Activated T-cell treated with anti-CD3 and anti-CD28 coated beads for 48 hours (primary cell): ENCODE results near the gene FYCO1.

Experiments used
- DNase-seq: peaks from one replicate; pipeline ENCODE4 v3.0.0-alpha.2; 2020; ENCODE audit warnings: low read depth

The FYCO1 gene

GRCh38 chr3:45885979-45886705 is 109.5 kb downstream of the FYCO1 start, which contains the start of gene CCR9:
Gene CCR9, plus strand, starts transcription at chr3:45886543. Its CDS starts 8,391 bp downstream, at chr3:45894934.
- no peak for DNase-seq

DNA sequence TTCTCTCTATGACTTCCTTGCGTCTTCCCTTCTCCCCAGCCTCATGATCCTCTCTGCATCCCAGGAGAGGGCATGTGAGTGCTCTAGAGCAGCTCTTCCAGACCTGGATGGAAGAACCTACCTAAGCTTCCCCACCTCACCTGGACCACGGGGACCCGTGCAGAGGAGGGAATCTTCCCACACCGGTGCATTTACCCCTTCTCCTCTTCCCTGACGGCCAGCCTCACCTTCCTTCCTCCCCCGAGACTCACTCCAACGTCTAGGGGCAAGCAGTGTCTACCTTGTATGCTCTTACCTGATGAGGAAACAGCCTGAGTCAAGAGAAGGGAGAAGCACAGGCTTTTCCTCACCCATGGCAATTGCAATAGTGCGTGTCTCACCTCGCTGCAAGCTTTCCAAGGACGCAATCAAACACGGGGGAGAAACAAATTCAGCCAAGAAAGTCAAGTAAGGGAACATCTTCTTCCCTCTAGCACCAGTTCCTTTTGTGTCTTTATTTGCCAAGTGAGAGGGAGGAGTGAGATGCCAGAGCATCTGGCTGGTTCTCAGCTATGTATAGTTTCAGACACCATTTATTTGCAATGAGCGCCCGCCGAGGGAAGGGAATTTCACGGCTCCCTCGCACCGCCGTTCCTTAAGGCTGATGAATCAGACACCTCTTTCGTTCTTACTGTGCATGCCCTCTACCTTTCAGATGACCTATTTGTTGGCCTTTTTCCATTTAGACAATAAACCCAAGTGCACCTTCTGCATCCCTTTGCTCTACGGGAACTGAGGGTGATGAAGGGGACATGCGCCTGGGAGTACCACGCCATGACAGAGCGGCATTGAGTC is 111.0 kb downstream of the FYCO1 start:
- DNase-seq = no peak

GRCh38 chr3:45881078-45882022 is 114.3 kb downstream of the FYCO1 start:
- no peak for DNase-seq

DNA sequence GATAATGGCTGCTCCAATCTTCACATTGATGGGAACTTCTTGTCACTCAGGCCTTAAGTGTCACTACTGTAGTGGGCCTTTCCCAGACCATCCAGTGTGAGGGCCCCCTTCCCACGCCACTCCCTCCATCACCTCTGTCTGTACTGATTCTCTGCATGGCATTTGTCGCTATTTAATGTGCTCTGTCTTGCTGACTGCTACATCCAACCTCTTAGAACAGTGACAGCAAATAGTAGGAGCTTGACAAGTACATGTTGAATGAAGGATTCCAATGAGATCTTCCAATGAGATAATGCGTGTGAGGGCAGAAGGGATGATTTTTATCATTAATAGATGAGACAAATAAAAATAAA is 114.9 kb downstream of the FYCO1 start:
- DNase-seq = no peak

DNA sequence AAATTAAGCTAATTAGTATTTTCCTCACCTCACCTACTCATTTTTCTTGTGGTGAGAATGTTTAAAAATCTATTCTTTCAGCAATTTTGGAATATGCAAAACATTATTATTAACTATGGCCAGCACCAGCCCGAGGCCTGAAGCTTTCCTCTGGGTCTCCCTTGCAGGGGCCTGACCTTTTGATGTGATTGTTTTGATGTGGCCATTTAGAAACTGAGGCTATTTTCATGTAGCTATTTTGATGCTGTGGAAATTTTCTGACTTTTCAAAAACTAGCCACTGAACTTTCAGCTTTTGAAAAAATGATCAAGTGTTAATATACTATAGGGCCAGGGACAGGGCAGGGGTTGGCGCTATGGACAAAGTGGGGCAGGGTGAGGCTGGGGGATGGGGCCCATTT is 117.5 kb downstream of the FYCO1 start:
- no peak for DNase-seq

GRCh38 chr3:45874677-45875346 is 120.8 kb downstream of the FYCO1 start:
- no peak for DNase-seq

- no peak for DNase-seq
Observed at GRCh38 chr3:45873638-45874037, 122.0 kb downstream of the FYCO1 start.

GRCh38 chr3:45873036-45873435 is 122.6 kb downstream of the FYCO1 start:
- DNase-seq = no peak

GRCh38 chr3:45872569-45872968 is 123.1 kb downstream of the FYCO1 start:
- DNase-seq = no peak

GRCh38 chr3:45871780-45872179 is 123.8 kb downstream of the FYCO1 start:
- no peak for DNase-seq

DNA sequence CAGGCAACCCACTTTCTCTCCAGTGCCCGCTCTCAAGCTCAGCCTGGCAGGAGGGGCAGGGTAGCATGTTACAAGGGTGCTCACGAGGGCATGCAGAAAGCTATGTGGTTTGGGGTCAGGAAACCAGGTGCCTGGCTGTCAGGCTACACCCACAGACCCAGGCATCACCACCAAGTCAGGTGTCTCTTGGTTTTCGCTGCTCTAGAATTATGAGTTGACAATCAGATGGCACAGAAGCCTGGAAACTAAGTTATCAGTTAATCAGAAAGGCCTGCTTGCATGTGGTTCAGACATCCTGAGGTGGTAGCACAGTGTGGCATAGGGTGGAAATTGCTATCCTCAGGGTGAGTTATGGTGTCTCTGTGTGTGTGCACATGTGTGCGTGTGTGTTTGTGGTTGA is 125.5 kb downstream of the FYCO1 start:
- DNase-seq = peak; percentile 40

GRCh38 chr3:45869638-45870037 is 126.0 kb downstream of the FYCO1 start:
- DNase-seq = no peak

DNA sequence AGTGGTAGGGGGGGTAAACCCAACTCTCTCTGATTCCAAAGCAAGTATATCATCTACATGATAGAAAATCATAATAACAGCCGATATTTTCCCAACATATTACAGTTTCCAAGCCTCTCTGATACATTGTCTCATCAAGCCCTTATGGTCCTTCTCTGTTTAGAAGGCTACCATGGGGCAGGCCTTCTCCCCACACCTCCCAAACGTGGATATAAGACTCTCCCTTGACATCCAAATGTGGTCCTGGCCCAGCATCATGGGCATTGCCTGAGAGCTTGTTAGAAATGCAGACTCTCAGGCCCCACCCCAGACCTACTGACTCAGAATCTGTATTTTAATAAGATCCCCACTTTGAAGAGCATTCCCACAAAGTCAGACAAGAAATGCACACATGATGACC is 127.0 kb downstream of the FYCO1 start:
- no peak for DNase-seq

DNA sequence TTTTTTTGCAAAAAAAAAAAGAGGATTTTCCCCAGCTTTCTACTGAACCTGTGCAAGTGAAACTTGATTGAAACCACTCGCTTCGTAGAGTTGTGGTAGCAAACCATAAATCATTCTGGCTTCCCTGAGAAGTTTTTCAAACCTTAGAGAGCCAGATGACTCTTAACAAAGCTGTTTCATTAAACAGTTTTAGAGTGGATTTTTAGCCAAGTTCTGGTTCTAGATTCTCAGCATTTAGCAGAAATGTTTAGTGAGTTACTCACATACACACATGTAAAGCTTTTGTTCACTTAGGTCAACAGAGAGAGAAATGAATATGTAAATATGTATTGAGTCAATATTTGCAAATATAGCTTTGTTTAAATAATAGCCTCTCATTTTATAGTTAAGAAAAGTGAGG is 127.4 kb downstream of the FYCO1 start:
- no peak for DNase-seq
